ENCODE data around the gene IGF1R. TPM values are rescaled to one million over a fixed set of nuclear protein-coding genes. Genes with fewer than 3 reads are reported as not detected.
A peak's percentile ranks its signal among the peaks of the same experiment; 100 is the strongest.

The IGF1R gene
- total and polyA plus RNA-seq, 12 donors = 8.6 to 138 (median 66.0) TPM

GRCh38 chr15:98773616-98774015, 125.3 kb downstream of the IGF1R start:
- intact Hi-C loops (cut with DNase I) = loop anchor here (10.0 kb wide), 2 partner anchors 109 to 119 kb away; no protein-coding TSS in a partner anchor
- peaks cover 26 to 47% of the 10 kb centered on the region in 2 donors for H3K4me1 ChIP-seq (replicated peaks in 1 of 2)
- no peak for DNase-seq
- no peaks in the 10 kb centered on the region for H3K36me3 ChIP-seq (replicated peaks in 1 of 2)
- H3K9me3 ChIP-seq (replicated peaks in 1 of 3) = no peaks in the 10 kb centered on the region
- H3K27me3 ChIP-seq = no peaks in the 10 kb centered on the region
- H3K27ac ChIP-seq = no peak overlapping the region
- no peak for TF ChIP-seq POLR2A (IDR thresholded peaks at IDR 0.05)
- TF ChIP-seq, protein P1, sequence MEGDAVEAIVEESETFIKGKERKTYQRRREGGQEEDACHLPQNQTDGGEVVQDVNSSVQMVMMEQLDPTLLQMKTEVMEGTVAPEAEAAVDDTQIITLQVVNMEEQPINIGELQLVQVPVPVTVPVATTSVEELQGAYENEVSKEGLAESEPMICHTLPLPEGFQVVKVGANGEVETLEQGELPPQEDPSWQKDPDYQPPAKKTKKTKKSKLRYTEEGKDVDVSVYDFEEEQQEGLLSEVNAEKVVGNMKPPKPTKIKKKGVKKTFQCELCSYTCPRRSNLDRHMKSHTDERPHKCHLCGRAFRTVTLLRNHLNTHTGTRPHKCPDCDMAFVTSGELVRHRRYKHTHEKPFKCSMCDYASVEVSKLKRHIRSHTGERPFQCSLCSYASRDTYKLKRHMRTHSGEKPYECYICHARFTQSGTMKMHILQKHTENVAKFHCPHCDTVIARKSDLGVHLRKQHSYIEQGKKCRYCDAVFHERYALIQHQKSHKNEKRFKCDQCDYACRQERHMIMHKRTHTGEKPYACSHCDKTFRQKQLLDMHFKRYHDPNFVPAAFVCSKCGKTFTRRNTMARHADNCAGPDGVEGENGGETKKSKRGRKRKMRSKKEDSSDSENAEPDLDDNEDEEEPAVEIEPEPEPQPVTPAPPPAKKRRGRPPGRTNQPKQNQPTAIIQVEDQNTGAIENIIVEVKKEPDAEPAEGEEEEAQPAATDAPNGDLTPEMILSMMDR (IDR thresholded peaks at IDR 0.05) = no peak
- H3K4me3 ChIP-seq = no peak overlapping the region
- 86 to 94% (median 92%) methylated on average over 6 of the region's 6 CpGs for WGBS, 4 donors

GRCh38 chr15:98774756-98775497, 126.6 kb downstream of the IGF1R start:
- no peaks in the 10 kb centered on the region for H3K27me3 ChIP-seq
- no peak for DNase-seq
- no peak overlapping the region for H3K4me3 ChIP-seq
- 84 to 93% (median 87%) methylated on average over 7 to 10 of the region's 10 CpGs for WGBS, 4 donors
- intact Hi-C loops (cut with DNase I) = loop anchor here (5.0 to 10.0 kb wide), 3 partner anchors 110 to 287 kb away; no protein-coding TSS in a partner anchor
- peak overlapping the region in 3 of 5 donors; percentile 3 to 56 (median 20) for H3K27ac ChIP-seq
- no peaks in the 10 kb centered on the region for H3K9me3 ChIP-seq (replicated peaks in 1 of 3)
- peaks cover 35 to 61% of the 10 kb centered on the region in 2 donors for H3K4me1 ChIP-seq (replicated peaks in 1 of 2)
- H3K36me3 ChIP-seq (replicated peaks in 1 of 2) = no peaks in the 10 kb centered on the region
- TF ChIP-seq, protein P1 (IDR thresholded peaks at IDR 0.05) = no peak
- no peak for TF ChIP-seq POLR2A (IDR thresholded peaks at IDR 0.05)

- Histone ChIP-seq H3K4me1 (replicated peaks in 1 of 2) (peaks cover 35 to 63% of the 10 kb centered on the region in 2 donors), H3K36me3 (replicated peaks in 1 of 2) (no peaks in the 10 kb centered on the region), H3K9me3 (replicated peaks in 1 of 3) (no peaks in the 10 kb centered on the region), H3K4me3 (no peak overlapping the region), H3K27me3 (no peaks in the 10 kb centered on the region), H3K27ac (peak overlapping the region in 3 of 5 donors; percentile 3 to 89 (median 81))
- no peak for TF ChIP-seq POLR2A (IDR thresholded peaks at IDR 0.05)
- TF ChIP-seq, protein P1 (IDR thresholded peaks at IDR 0.05) = no peak
- WGBS, 4 donors = 78 to 86% (median 85%) methylated on average over 6 to 7 of the region's 7 CpGs
- intact Hi-C loops (cut with DNase I) = loop anchor here (5.0 to 10.0 kb wide), 3 partner anchors 111 to 287 kb away; no protein-coding TSS in a partner anchor
- DNase-seq = no peak
Measured at GRCh38 chr15:98775498-98776230, 127.3 kb downstream of the IGF1R start.

Data from adrenal gland (tissue), 12 donors.